IMR-90 (cell line): ENCODE data around the gene NPTN. TPM values are rescaled to one million over a fixed set of nuclear protein-coding genes. Genes with fewer than 3 reads are reported as not detected.

Source experiments
- ATAC-seq: fragments of 200-7000 bp; cut with Tn5 transposase; 2 replicates; pipeline ENCODE4 v1.9.1; 2020; ENCODE audit warnings: low read depth, mild to moderate bottlenecking, moderate library complexity
- BruUV-seq: library from RNA; stranded (reverse); fragments of 400-500 nt; replicated peaks from 2 replicates; lab custom pipeline; 2021; lab: Mats Ljungman, UMichigan
- CTCF ChIA-PET: fragments of 300-600 bp; formaldehyde crosslinking; extraction: SDS; loops from one replicate; lab custom pipeline; 2021; ENCODE audit warnings: antibody characterized with exemption; lab: Yijun Ruan, JAX
- POLR2A ChIA-PET: fragments of 300-600 bp; sonication (Branson Sonifier 250); formaldehyde crosslinking; loops from one replicate; lab custom pipeline; 2022; ENCODE audit warnings: antibody characterized with exemption; ENCODE audit not compliant: unreplicated experiment; lab: Charles Lee
- DNase-seq: peaks from one replicate; pipeline ENCODE4 v3.0.0; 2013
- H2AFZ ChIP-seq: replicated peaks from 2 replicates; pipeline ENCODE3; 2013; ENCODE audit warnings: low read length, mild to moderate bottlenecking; ENCODE audit not compliant: poor library complexity
- H2AK5ac ChIP-seq: 2 replicates; pipeline ENCODE4 v1.6.1; 2013; ENCODE audit warnings: low read depth, low read length, inconsistent platforms
- H2AK9ac ChIP-seq: replicated peaks from 2 replicates; pipeline ENCODE3; 2013; ENCODE audit warnings: mild to moderate bottlenecking, low read depth, low read length, moderate library complexity; ENCODE audit not compliant: poor library complexity
- H2BK120ac ChIP-seq: 2 replicates; pipeline ENCODE4 v1.6.1; 2013; ENCODE audit warnings: low read depth, low read length, inconsistent platforms
- H2BK15ac ChIP-seq: 3 replicates; pipeline ENCODE4 v1.6.1; 2013; ENCODE audit warnings: low read depth, low read length, inconsistent platforms
- H2BK20ac ChIP-seq: 2 replicates; pipeline ENCODE4 v1.6.1; 2013; ENCODE audit warnings: low read depth, mild to moderate bottlenecking, inconsistent platforms, low read length, moderate library complexity
- H2BK5ac ChIP-seq: 2 replicates; pipeline ENCODE4 v1.6.1; 2013; ENCODE audit warnings: mild to moderate bottlenecking, low read depth, low read length, inconsistent platforms; ENCODE audit not compliant: poor library complexity, severe bottlenecking
- H3K14ac ChIP-seq: replicated peaks from 2 replicates; pipeline ENCODE4 v1.6.1; 2013; ENCODE audit warnings: low read depth, low read length, inconsistent platforms
- H3K18ac ChIP-seq: 2 replicates; pipeline ENCODE4 v1.6.1; 2013; ENCODE audit warnings: low read depth, low read length, control low read depth
- H3K23ac ChIP-seq: 2 replicates; pipeline ENCODE4 v1.6.1; 2013; ENCODE audit warnings: low read depth, low read length, inconsistent platforms
- H3K27ac ChIP-seq: 2 replicates; pipeline ENCODE4 v1.5.1; 2013; ENCODE audit warnings: mild to moderate bottlenecking, control low read depth, low read length; ENCODE audit not compliant: insufficient read depth
- H3K27me3 ChIP-seq: 2 replicates; pipeline ENCODE4 v1.6.1; 2013; ENCODE audit warnings: low read length; ENCODE audit not compliant: control insufficient read depth, insufficient read depth
- H3K36me3 ChIP-seq: 2 replicates; pipeline ENCODE4 v1.6.1; 2013; ENCODE audit warnings: low read length, mixed read lengths; ENCODE audit not compliant: control insufficient read depth, insufficient read depth
- H3K4ac ChIP-seq: 2 replicates; pipeline ENCODE4 v1.6.1; 2013; ENCODE audit warnings: low read depth, low read length, inconsistent platforms
- H3K4me1 ChIP-seq: 2 replicates; pipeline ENCODE4 v1.6.1; 2013; ENCODE audit warnings: low read length, mixed read lengths; ENCODE audit not compliant: control insufficient read depth, insufficient read depth
- H3K4me2 ChIP-seq: 2 replicates; pipeline ENCODE4 v1.6.1; 2013; ENCODE audit warnings: low read depth, mild to moderate bottlenecking, control low read depth, low read length, moderate library complexity
- H3K4me3 ChIP-seq: 2 replicates; pipeline ENCODE4 v1.5.1; 2013; ENCODE audit warnings: low read depth, mild to moderate bottlenecking, control low read depth, low read length, moderate library complexity; ENCODE audit not compliant: insufficient read depth
- H3K56ac ChIP-seq: 2 replicates; pipeline ENCODE4 v1.6.1; 2013; ENCODE audit warnings: low read length, inconsistent platforms; ENCODE audit not compliant: insufficient read depth; ENCODE audit errors: extremely low read depth
- H3K79me1 ChIP-seq, 2 experiments: 2 replicates each; pipeline ENCODE4 v1.6.1; 2013; ENCODE audit warnings: low read length in 2 of 2, inconsistent platforms in 1 of 2, low read depth in 1 of 2
- H3K9ac ChIP-seq: 2 replicates; pipeline ENCODE4 v1.6.1; 2013; ENCODE audit warnings: low read depth, low read length, control low read depth
- H3K9me1 ChIP-seq: 2 replicates; pipeline ENCODE4 v1.6.1; 2013; ENCODE audit warnings: low read length, inconsistent platforms; ENCODE audit not compliant: insufficient read depth
- H3K9me3 ChIP-seq: 2 replicates; pipeline ENCODE4 v1.6.1; 2013; ENCODE audit warnings: low read length; ENCODE audit not compliant: control insufficient read depth, insufficient read depth
- H4K20me1 ChIP-seq: 2 replicates; pipeline ENCODE4 v1.6.1; 2013; ENCODE audit warnings: low read length, inconsistent platforms; ENCODE audit not compliant: insufficient read depth
- H4K5ac ChIP-seq: 2 replicates; pipeline ENCODE4 v1.6.1; 2013; ENCODE audit warnings: mild to moderate bottlenecking, low read depth, low read length, control low read depth
- H4K8ac ChIP-seq, 2 experiments: 2 replicates each; pipeline ENCODE4 v1.6.1; 2013; ENCODE audit warnings: low read depth in 2 of 2, low read length in 2 of 2, control low read depth in 1 of 2, inconsistent platforms in 1 of 2
- H4K91ac ChIP-seq: 2 replicates; pipeline ENCODE4 v1.6.1; 2013; ENCODE audit warnings: low read depth, low read length, inconsistent platforms; ENCODE audit not compliant: insufficient read depth
- BHLHE40 ChIP-seq: fragments of 150-350 bp; IDR thresholded peaks from 2 replicates; pipeline ENCODE4 v1.6.1; 2016; ENCODE audit warnings: mild to moderate bottlenecking, low read depth, low read length
- CEBPB ChIP-seq: IDR thresholded peaks from 2 replicates; pipeline ENCODE4 v1.6.1; 2012; ENCODE audit warnings: low read depth, low read length, improper control_type of control experiment
- CHD1 ChIP-seq: IDR thresholded peaks from 2 replicates; pipeline ENCODE4 v1.6.1; 2012; ENCODE audit warnings: low read depth, low read length, improper control_type of control experiment
- FOS ChIP-seq: fragments of 150-350 bp; IDR thresholded peaks from 2 replicates; pipeline ENCODE4 v1.6.1; 2016; ENCODE audit warnings: low read depth, low read length
- MAFK ChIP-seq: IDR thresholded peaks from 2 replicates; pipeline ENCODE4 v1.6.1; 2012; ENCODE audit warnings: low read depth, low read length, improper control_type of control experiment
- MAZ ChIP-seq: IDR thresholded peaks from 2 replicates; pipeline ENCODE4 v1.6.1; 2012; ENCODE audit warnings: low read depth, mild to moderate bottlenecking, low read length, improper control_type of control experiment, moderate library complexity, borderline replicate concordance
- MXI1 ChIP-seq: IDR thresholded peaks from 2 replicates; pipeline ENCODE4 v1.6.1; 2012; ENCODE audit warnings: low read depth, mild to moderate bottlenecking, low read length, moderate library complexity, borderline replicate concordance
- NFE2L2 ChIP-seq: fragments of 150-350 bp; IDR thresholded peaks from 2 replicates; pipeline ENCODE4 v1.6.1; 2016; ENCODE audit warnings: low read depth, mild to moderate bottlenecking, low read length
- POLR2A ChIP-seq: IDR thresholded peaks from 2 replicates; pipeline ENCODE4 v1.6.1; 2012; ENCODE audit warnings: mild to moderate bottlenecking, low read depth, low read length
- RAD21 ChIP-seq: IDR thresholded peaks from 2 replicates; pipeline ENCODE4 v1.6.1; 2012; ENCODE audit warnings: low read length, improper control_type of control experiment
- RCOR1 ChIP-seq: IDR thresholded peaks from 2 replicates; pipeline ENCODE4 v1.6.1; 2012; ENCODE audit warnings: mild to moderate bottlenecking, low read length, improper control_type of control experiment; ENCODE audit not compliant: insufficient replicate concordance
- RFX5 ChIP-seq: IDR thresholded peaks from 2 replicates; pipeline ENCODE4 v1.8.0; 2012; ENCODE audit warnings: low read depth, mild to moderate bottlenecking, low read length, moderate library complexity
- SMC3 ChIP-seq: fragments of 150-350 bp; IDR thresholded peaks from 2 replicates; pipeline ENCODE4 v1.6.1; 2016; ENCODE audit warnings: low read depth, mild to moderate bottlenecking, antibody characterized with exemption, low read length, moderate library complexity
- WGBS, 2 experiments: methylation state at CpG; one replicate each; pipeline versions ENCODE4 v1.1.5 to v1.1.7; 2013; ENCODE audit warnings: missing lambda C conversion rate in 2 of 2; ENCODE audit not compliant: insufficient read length in 1 of 2; ENCODE audit errors: extremely low coverage in 2 of 2; 5-methylcytosine and 5-hydroxymethylcytosine counted together
- dilution Hi-C: fragments of 300-500 bp; cut with HindIII; formaldehyde crosslinking; loops from one replicate; pipeline ENCODE4 v1.14.3; 2018; ENCODE audit warnings: low sequenced_read_pairs; ENCODE audit not compliant: unreplicated experiment
- in situ Hi-C: fragments of 300-500 bp; cut with MboI; formaldehyde crosslinking; loops from 3 replicates; pipeline ENCODE4 v1.14.3; 2019; ENCODE audit warnings: low sequenced_read_pairs, inconsistent platforms, mixed read lengths
- intact Hi-C: fragments of 100-400 bp; cut with micrococcal nuclease; formaldehyde crosslinking; loops from 2 replicates; pipeline ENCODE4 v1.10.0; 2022
- polyA plus RNA-seq, 3 experiments: library from polyadenylated mRNA; depleted of rRNA; stranded (reverse); fragments of >200 nt; gene quantifications; 2 replicates each; pipeline ENCODE4 v1.2.3, GENCODE V29; 2012; ENCODE audit warnings: low replicate concordance in 1 of 3
- total RNA-seq: library from RNA; depleted of rRNA; stranded (reverse); fragments of >200 nt; gene quantifications from 2 replicates; pipeline ENCODE4 v1.2.3, GENCODE V29; 2012
- TF ChIP-seq, protein P1 (sequence below): conservative IDR thresholded peaks from 2 replicates; pipeline ENCODE4 v1.5.1; 2012; ENCODE audit warnings: mild to moderate bottlenecking, low read depth, low read length, improper control_type of control experiment
- TF ChIP-seq, protein P2 (sequence below): fragments of 150-350 bp; IDR thresholded peaks from 2 replicates; pipeline ENCODE4 v1.6.1; 2016; ENCODE audit warnings: low read depth, mild to moderate bottlenecking, low read length, moderate library complexity, borderline replicate concordance
- TF ChIP-seq, protein P3 (sequence below): fragments of 150-350 bp; IDR thresholded peaks from 2 replicates; pipeline ENCODE4 v1.6.1; 2017; ENCODE audit warnings: mild to moderate bottlenecking, antibody characterized with exemption, low read length, low read depth

Gene NPTN
- total and polyA plus RNA-seq, 2 of the 4 experiments (the other 2 are of a cell fraction) = 171 to 329 TPM

- dilution Hi-C loops = no loop called here
These were observed 8.7 kb downstream of the NPTN start for GRCh38 chr15:73624530-73624929.

More at GRCh38 chr15:73624530-73624929, 8.7 kb downstream of the NPTN start:
- H3K9me3 ChIP-seq = no peaks in the 10 kb centered on the region
- H3K4me2 ChIP-seq = no peak overlapping the region
- 20% methylated on average over 1 of the region's 1 CpG; no CpG with 5 or more reads in 1 of the 2 experiments for WGBS, 2 experiments
- no peak overlapping the region for H3K56ac ChIP-seq
- no peak overlapping the region for H2BK15ac ChIP-seq
- peak; percentile 73 for ATAC-seq
- H4K91ac ChIP-seq = no peak overlapping the region
- TF ChIP-seq POLR2A (no peak), MAFK (no peak), CHD1 (no peak), MAZ (no peak), RFX5 (no peak), NFE2L2 (no peak), CEBPB (no peak), RCOR1 (no peak), MXI1 (no peak), BHLHE40 (no peak), SMC3 (no peak), RAD21 (no peak), FOS (no peak)
- TF ChIP-seq, protein P1, sequence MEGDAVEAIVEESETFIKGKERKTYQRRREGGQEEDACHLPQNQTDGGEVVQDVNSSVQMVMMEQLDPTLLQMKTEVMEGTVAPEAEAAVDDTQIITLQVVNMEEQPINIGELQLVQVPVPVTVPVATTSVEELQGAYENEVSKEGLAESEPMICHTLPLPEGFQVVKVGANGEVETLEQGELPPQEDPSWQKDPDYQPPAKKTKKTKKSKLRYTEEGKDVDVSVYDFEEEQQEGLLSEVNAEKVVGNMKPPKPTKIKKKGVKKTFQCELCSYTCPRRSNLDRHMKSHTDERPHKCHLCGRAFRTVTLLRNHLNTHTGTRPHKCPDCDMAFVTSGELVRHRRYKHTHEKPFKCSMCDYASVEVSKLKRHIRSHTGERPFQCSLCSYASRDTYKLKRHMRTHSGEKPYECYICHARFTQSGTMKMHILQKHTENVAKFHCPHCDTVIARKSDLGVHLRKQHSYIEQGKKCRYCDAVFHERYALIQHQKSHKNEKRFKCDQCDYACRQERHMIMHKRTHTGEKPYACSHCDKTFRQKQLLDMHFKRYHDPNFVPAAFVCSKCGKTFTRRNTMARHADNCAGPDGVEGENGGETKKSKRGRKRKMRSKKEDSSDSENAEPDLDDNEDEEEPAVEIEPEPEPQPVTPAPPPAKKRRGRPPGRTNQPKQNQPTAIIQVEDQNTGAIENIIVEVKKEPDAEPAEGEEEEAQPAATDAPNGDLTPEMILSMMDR = no peak
- TF ChIP-seq, protein P2, sequence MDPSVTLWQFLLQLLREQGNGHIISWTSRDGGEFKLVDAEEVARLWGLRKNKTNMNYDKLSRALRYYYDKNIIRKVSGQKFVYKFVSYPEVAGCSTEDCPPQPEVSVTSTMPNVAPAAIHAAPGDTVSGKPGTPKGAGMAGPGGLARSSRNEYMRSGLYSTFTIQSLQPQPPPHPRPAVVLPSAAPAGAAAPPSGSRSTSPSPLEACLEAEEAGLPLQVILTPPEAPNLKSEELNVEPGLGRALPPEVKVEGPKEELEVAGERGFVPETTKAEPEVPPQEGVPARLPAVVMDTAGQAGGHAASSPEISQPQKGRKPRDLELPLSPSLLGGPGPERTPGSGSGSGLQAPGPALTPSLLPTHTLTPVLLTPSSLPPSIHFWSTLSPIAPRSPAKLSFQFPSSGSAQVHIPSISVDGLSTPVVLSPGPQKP = no peak
- TF ChIP-seq, protein P3, sequence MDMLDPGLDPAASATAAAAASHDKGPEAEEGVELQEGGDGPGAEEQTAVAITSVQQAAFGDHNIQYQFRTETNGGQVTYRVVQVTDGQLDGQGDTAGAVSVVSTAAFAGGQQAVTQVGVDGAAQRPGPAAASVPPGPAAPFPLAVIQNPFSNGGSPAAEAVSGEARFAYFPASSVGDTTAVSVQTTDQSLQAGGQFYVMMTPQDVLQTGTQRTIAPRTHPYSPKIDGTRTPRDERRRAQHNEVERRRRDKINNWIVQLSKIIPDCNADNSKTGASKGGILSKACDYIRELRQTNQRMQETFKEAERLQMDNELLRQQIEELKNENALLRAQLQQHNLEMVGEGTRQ = no peak
- peaks cover 20 to 62% of the 10 kb centered on the region in 2 experiments; a peak in 3 of 4 replicates for H3K79me1 ChIP-seq
- H2AK9ac ChIP-seq = no peak overlapping the region
- no peak overlapping the region for H3K4me3 ChIP-seq
- no peak overlapping the region for H4K5ac ChIP-seq
- no peak overlapping the region for H2BK120ac ChIP-seq
- no peak overlapping the region for H2AFZ ChIP-seq
- CTCF ChIA-PET = no interaction called here
- no peak overlapping the region for H3K4ac ChIP-seq
- peaks cover 88% of the 10 kb centered on the region for H4K20me1 ChIP-seq
- H3K18ac ChIP-seq = no peak overlapping the region
- intact Hi-C loops = no loop called here
- H4K8ac ChIP-seq = no peak overlapping the region
- H3K9me1 ChIP-seq = peaks cover 6% of the 10 kb centered on the region; the same call in 1 of the 2 replicates
- no peak overlapping the region for H2BK5ac ChIP-seq
- no peak overlapping the region for H3K23ac ChIP-seq
- no peak overlapping the region for H2AK5ac ChIP-seq
- no peak overlapping the region for H3K27ac ChIP-seq
- H3K4me1 ChIP-seq = peaks cover 8% of the 10 kb centered on the region
- no peak overlapping the region for H2BK20ac ChIP-seq
- in situ Hi-C loops = no loop called here
- BruUV-seq = no TSS peak
- no peak overlapping the region for H3K14ac ChIP-seq
- no peaks in the 10 kb centered on the region for H3K36me3 ChIP-seq
- H3K27me3 ChIP-seq = no peaks in the 10 kb centered on the region
- POLR2A ChIA-PET = no interaction called here
- H3K9ac ChIP-seq = no peak overlapping the region
- peak; percentile 72 for DNase-seq
